GM12878 (cell line): ENCODE measurements around the gene NLRC5. TPM values are rescaled to one million over a fixed set of nuclear protein-coding genes. Genes with fewer than 3 reads are reported as not detected.

Source experiments
- MEF2B ChIP-seq: fragments of 450-650 bp; IDR thresholded peaks from 2 replicates; pipeline ENCODE4 v1.6.1; 2018; ENCODE audit warnings: mild to moderate bottlenecking, moderate library complexity; ENCODE audit not compliant: partially characterized antibody, poor library complexity, severe bottlenecking
- TARDBP ChIP-seq: IDR thresholded peaks from 2 replicates; pipeline ENCODE4 v1.6.1; 2016; ENCODE audit warnings: borderline replicate concordance
- ZNF622 ChIP-seq: fragments of 450-650 bp; IDR thresholded peaks from 2 replicates; pipeline ENCODE4 v1.6.1; 2017; ENCODE audit warnings: mild to moderate bottlenecking, inconsistent platforms
- polyA plus RNA-seq, 11 experiments: library from polyadenylated mRNA; depleted of rRNA in 4 of 11; unstranded in 6 of 11; stranded (reverse) in 5 of 11; fragments of >200 nt; fragmentation: Nextera tagmentation in 4 of 11; fragmentation: Illumina TruSeq in 1 of 11; extraction: Ambion mirVana in 4 of 11; extraction: Trizol in 1 of 11; gene quantifications; 1 replicate in 1 of 11; 2 replicates in 10 of 11; pipeline versions ENCODE4 v1.2.1 to v1.2.3, GENCODE V29; 2011 to 2016; ENCODE audit warnings: inconsistent platforms in 2 of 11, missing spikeins in 2 of 11, low read depth in 1 of 11
- total RNA-seq, 4 experiments: library from RNA; depleted of rRNA in 3 of 4; stranded (reverse); fragments of >200 nt in 3 of 4; fragmentation: Illumina TruSeq in 1 of 4; extraction: Trizol in 1 of 4; gene quantifications; 2 replicates each; pipeline versions ENCODE4 v1.2.1 to v1.2.3, GENCODE V29; 2013 to 2021
- TF ChIP-seq, protein P1 (sequence below): IDR thresholded peaks from 2 replicates; pipeline ENCODE4 v1.6.1; 2012; ENCODE audit warnings: improper control_type of control experiment, low read depth, low read length; ENCODE audit not compliant: insufficient replicate concordance
- TF ChIP-seq, protein P2 (sequence below): fragments of 450-650 bp; IDR thresholded peaks from 2 replicates; pipeline ENCODE4 v1.6.1; 2017; ENCODE audit warnings: mild to moderate bottlenecking, moderate library complexity

NLRC5 gene
- total and polyA plus RNA-seq, 10 of the 15 experiments (the other 5 are each of a cell fraction or from before 2014, with no cell fraction given), result 13.1 to 105 (median 57.3) TPM

DNA sequence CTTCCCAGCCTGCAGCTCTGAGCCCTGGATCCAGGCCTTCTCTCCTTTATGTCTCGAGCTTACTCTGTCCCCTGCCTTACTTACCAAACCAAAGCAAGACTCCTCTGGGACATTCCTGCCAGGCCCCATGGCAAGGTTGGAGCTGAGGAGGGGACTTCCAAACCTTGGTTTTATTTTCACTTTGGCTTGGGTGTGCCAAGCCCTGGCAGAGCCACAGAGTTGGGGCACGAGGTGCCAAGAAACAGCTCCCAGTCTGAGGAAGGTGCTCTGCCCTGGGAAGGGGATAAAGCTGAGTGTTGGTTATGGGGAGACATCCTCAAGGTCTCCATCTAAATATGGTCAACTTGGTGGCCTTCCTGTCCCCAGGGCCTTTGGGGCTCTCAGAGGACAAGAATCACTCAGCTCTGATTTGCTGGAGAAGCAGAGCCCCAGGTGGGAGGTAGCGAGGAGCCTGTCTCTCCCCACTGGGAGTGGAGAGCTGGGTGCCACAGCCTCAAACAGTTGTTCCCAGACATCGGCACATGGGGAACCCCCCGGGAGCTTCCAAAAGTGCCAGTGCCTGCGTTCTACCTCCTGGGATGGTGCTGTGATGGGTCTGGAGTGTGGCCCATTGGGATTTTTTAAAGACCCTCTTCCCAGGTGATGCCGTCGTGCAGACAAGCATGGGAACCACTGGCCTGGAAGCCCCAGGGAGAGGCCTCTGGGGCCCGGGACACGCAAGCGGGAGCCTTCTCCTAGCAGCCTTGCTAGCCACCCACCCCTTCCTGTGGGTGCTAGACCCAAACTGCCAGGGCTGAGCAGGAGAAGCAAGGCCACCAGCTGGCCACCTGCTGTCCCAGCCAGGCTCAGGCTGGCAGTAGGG, 10.3 kb downstream of the NLRC5 start (continued):
- TF ChIP-seq, protein P1, sequence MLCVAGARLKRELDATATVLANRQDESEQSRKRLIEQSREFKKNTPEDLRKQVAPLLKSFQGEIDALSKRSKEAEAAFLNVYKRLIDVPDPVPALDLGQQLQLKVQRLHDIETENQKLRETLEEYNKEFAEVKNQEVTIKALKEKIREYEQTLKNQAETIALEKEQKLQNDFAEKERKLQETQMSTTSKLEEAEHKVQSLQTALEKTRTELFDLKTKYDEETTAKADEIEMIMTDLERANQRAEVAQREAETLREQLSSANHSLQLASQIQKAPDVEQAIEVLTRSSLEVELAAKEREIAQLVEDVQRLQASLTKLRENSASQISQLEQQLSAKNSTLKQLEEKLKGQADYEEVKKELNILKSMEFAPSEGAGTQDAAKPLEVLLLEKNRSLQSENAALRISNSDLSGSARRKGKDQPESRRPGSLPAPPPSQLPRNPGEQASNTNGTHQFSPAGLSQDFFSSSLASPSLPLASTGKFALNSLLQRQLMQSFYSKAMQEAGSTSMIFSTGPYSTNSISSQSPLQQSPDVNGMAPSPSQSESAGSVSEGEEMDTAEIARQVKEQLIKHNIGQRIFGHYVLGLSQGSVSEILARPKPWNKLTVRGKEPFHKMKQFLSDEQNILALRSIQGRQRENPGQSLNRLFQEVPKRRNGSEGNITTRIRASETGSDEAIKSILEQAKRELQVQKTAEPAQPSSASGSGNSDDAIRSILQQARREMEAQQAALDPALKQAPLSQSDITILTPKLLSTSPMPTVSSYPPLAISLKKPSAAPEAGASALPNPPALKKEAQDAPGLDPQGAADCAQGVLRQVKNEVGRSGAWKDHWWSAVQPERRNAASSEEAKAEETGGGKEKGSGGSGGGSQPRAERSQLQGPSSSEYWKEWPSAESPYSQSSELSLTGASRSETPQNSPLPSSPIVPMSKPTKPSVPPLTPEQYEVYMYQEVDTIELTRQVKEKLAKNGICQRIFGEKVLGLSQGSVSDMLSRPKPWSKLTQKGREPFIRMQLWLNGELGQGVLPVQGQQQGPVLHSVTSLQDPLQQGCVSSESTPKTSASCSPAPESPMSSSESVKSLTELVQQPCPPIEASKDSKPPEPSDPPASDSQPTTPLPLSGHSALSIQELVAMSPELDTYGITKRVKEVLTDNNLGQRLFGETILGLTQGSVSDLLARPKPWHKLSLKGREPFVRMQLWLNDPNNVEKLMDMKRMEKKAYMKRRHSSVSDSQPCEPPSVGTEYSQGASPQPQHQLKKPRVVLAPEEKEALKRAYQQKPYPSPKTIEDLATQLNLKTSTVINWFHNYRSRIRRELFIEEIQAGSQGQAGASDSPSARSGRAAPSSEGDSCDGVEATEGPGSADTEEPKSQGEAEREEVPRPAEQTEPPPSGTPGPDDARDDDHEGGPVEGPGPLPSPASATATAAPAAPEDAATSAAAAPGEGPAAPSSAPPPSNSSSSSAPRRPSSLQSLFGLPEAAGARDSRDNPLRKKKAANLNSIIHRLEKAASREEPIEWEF, result peak; percentile 73
- TF ChIP-seq TARDBP (no peak), MEF2B (peak; percentile 98), ZNF622 (no peak)
- TF ChIP-seq, protein P2, sequence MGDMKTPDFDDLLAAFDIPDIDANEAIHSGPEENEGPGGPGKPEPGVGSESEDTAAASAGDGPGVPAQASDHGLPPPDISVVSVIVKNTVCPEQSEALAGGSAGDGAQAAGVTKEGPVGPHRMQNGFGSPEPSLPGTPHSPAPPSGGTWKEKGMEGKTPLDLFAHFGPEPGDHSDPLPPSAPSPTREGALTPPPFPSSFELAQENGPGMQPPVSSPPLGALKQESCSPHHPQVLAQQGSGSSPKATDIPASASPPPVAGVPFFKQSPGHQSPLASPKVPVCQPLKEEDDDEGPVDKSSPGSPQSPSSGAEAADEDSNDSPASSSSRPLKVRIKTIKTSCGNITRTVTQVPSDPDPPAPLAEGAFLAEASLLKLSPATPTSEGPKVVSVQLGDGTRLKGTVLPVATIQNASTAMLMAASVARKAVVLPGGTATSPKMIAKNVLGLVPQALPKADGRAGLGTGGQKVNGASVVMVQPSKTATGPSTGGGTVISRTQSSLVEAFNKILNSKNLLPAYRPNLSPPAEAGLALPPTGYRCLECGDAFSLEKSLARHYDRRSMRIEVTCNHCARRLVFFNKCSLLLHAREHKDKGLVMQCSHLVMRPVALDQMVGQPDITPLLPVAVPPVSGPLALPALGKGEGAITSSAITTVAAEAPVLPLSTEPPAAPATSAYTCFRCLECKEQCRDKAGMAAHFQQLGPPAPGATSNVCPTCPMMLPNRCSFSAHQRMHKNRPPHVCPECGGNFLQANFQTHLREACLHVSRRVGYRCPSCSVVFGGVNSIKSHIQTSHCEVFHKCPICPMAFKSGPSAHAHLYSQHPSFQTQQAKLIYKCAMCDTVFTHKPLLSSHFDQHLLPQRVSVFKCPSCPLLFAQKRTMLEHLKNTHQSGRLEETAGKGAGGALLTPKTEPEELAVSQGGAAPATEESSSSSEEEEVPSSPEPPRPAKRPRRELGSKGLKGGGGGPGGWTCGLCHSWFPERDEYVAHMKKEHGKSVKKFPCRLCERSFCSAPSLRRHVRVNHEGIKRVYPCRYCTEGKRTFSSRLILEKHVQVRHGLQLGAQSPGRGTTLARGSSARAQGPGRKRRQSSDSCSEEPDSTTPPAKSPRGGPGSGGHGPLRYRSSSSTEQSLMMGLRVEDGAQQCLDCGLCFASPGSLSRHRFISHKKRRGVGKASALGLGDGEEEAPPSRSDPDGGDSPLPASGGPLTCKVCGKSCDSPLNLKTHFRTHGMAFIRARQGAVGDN, result peak; percentile 71
